ENCODE data around the gene CCDC127. TPM values are rescaled to one million over a fixed set of nuclear protein-coding genes. Genes with fewer than 3 reads are reported as not detected.

The CCDC127 gene
- total RNA-seq, 2 donors from 2014 or later, result 1.9 to 2.4 TPM

- Mint-ChIP-seq H3K27ac (no peak overlapping the region), H3K4me1 (peaks cover 4% of the 10 kb centered on the region), H3K27me3 (peaks cover 33% of the 10 kb centered on the region), H3K4me3 (no peak overlapping the region), H3K36me3 (ENCODE audit: low read depth) (no peaks in the 10 kb centered on the region)
- ATAC-seq (no peak), DNase-seq (no peak)
- H3K9me3 ChIP-seq (ENCODE audit: control insufficient read depth, low read length, poor library complexity, severe bottlenecking), result no peaks in the 10 kb centered on the region
Observed at GRCh38 chr5:174876-175465, 43.0 kb downstream of the CCDC127 start.

GRCh38 chr5:174291-174600, 43.7 kb downstream of the CCDC127 start:
- DNase-seq (no peak), ATAC-seq (no peak)
- Mint-ChIP-seq H3K27me3 (peaks cover 26% of the 10 kb centered on the region), H3K4me3 (no peak overlapping the region), H3K36me3 (ENCODE audit: low read depth) (no peaks in the 10 kb centered on the region), H3K27ac (no peak overlapping the region), H3K4me1 (peaks cover 4% of the 10 kb centered on the region)
- H3K9me3 ChIP-seq (ENCODE audit: control insufficient read depth, low read length, poor library complexity, severe bottlenecking), result no peaks in the 10 kb centered on the region

- no peak for DNase-seq
- H3K27ac Mint-ChIP-seq, result no peak overlapping the region
Observed at GRCh38 chr5:173392-174290, 44.3 kb downstream of the CCDC127 start.

GRCh38 chr5:172841-173251, 45.1 kb downstream of the CCDC127 start:
- no peaks in the 10 kb centered on the region for H3K9me3 ChIP-seq (ENCODE audit: control insufficient read depth, low read length, poor library complexity, severe bottlenecking)
- H3K36me3 Mint-ChIP-seq (ENCODE audit: low read depth), result no peaks in the 10 kb centered on the region
- peaks cover 22% of the 10 kb centered on the region for H3K27me3 Mint-ChIP-seq
- H3K4me3 Mint-ChIP-seq, result no peak overlapping the region
- H3K27ac Mint-ChIP-seq, result no peak overlapping the region
- DNase-seq (no peak), ATAC-seq (no peak)
- peaks cover 4% of the 10 kb centered on the region for H3K4me1 Mint-ChIP-seq

More at GRCh38 chr5:173392-174290, 44.3 kb downstream of the CCDC127 start:
- peaks cover 22% of the 10 kb centered on the region for H3K27me3 Mint-ChIP-seq
- peaks cover 4% of the 10 kb centered on the region for H3K4me1 Mint-ChIP-seq
- H3K36me3 Mint-ChIP-seq (ENCODE audit: low read depth), result no peaks in the 10 kb centered on the region
- no peak overlapping the region for H3K4me3 Mint-ChIP-seq
- ATAC-seq, result no peak
- H3K9me3 ChIP-seq (ENCODE audit: control insufficient read depth, low read length, poor library complexity, severe bottlenecking), result no peaks in the 10 kb centered on the region

GRCh38 chr5:172421-172820, 45.5 kb downstream of the CCDC127 start:
- no peak for ATAC-seq
- Mint-ChIP-seq H3K27me3 (peaks cover 22% of the 10 kb centered on the region), H3K4me3 (no peak overlapping the region), H3K27ac (no peak overlapping the region), H3K36me3 (ENCODE audit: low read depth) (no peaks in the 10 kb centered on the region), H3K4me1 (peaks cover 4% of the 10 kb centered on the region)
- DNase-seq, result no peak
- H3K9me3 ChIP-seq (ENCODE audit: control insufficient read depth, low read length, poor library complexity, severe bottlenecking), result no peaks in the 10 kb centered on the region

GRCh38 chr5:171801-172331, 46.1 kb downstream of the CCDC127 start:
- ATAC-seq, result no peak
- no peak for DNase-seq
- peaks cover 4% of the 10 kb centered on the region for H3K4me1 Mint-ChIP-seq
- no peaks in the 10 kb centered on the region for H3K9me3 ChIP-seq (ENCODE audit: control insufficient read depth, low read length, poor library complexity, severe bottlenecking)
- no peaks in the 10 kb centered on the region for H3K36me3 Mint-ChIP-seq (ENCODE audit: low read depth)
- H3K27ac Mint-ChIP-seq, result no peak overlapping the region
- H3K4me3 Mint-ChIP-seq, result no peak overlapping the region
- peaks cover 17% of the 10 kb centered on the region for H3K27me3 Mint-ChIP-seq

GRCh38 chr5:170971-171800, 46.8 kb downstream of the CCDC127 start:
- DNase-seq (no peak), ATAC-seq (no peak)
- H3K4me3 Mint-ChIP-seq, result no peak overlapping the region
- no peaks in the 10 kb centered on the region for H3K36me3 Mint-ChIP-seq (ENCODE audit: low read depth)
- no peaks in the 10 kb centered on the region for H3K9me3 ChIP-seq (ENCODE audit: control insufficient read depth, low read length, poor library complexity, severe bottlenecking)
- H3K4me1 Mint-ChIP-seq, result peaks cover 4% of the 10 kb centered on the region
- H3K27me3 Mint-ChIP-seq, result peaks cover 17% of the 10 kb centered on the region
- no peak overlapping the region for H3K27ac Mint-ChIP-seq

- H3K36me3 Mint-ChIP-seq (ENCODE audit: low read depth), result no peaks in the 10 kb centered on the region
- peaks cover 17% of the 10 kb centered on the region for H3K27me3 Mint-ChIP-seq
- no peak overlapping the region for H3K4me3 Mint-ChIP-seq
- ATAC-seq, result no peak
- peaks cover 4% of the 10 kb centered on the region for H3K4me1 Mint-ChIP-seq
- no peak for DNase-seq
- H3K27ac Mint-ChIP-seq, result no peak overlapping the region
- no peaks in the 10 kb centered on the region for H3K9me3 ChIP-seq (ENCODE audit: control insufficient read depth, low read length, poor library complexity, severe bottlenecking)
Observed at GRCh38 chr5:169728-170094, 48.2 kb downstream of the CCDC127 start.

- Mint-ChIP-seq H3K27me3 (peaks cover 17% of the 10 kb centered on the region), H3K36me3 (ENCODE audit: low read depth) (no peaks in the 10 kb centered on the region), H3K4me3 (no peak overlapping the region), H3K4me1 (peaks cover 2% of the 10 kb centered on the region), H3K27ac (no peak overlapping the region)
- H3K9me3 ChIP-seq (ENCODE audit: control insufficient read depth, low read length, poor library complexity, severe bottlenecking), result no peaks in the 10 kb centered on the region
- no peak for ATAC-seq
- no peak for DNase-seq
Observed at GRCh38 chr5:169071-169727, 48.8 kb downstream of the CCDC127 start.

GRCh38 chr5:167982-168660, 49.8 kb downstream of the CCDC127 start:
- no peaks in the 10 kb centered on the region for H3K4me1 Mint-ChIP-seq
- no peak overlapping the region for H3K27ac Mint-ChIP-seq
- H3K9me3 ChIP-seq (ENCODE audit: control insufficient read depth, low read length, poor library complexity, severe bottlenecking), result no peaks in the 10 kb centered on the region
- ATAC-seq (no peak), DNase-seq (no peak)
- H3K27me3 Mint-ChIP-seq, result peaks cover 8% of the 10 kb centered on the region
- H3K4me3 Mint-ChIP-seq, result no peak overlapping the region
- H3K36me3 Mint-ChIP-seq (ENCODE audit: low read depth), result no peaks in the 10 kb centered on the region

GRCh38 chr5:167511-167910, 50.4 kb downstream of the CCDC127 start:
- Mint-ChIP-seq H3K36me3 (ENCODE audit: low read depth) (no peaks in the 10 kb centered on the region), H3K4me1 (no peaks in the 10 kb centered on the region), H3K4me3 (no peak overlapping the region), H3K27ac (no peak overlapping the region), H3K27me3 (peaks cover 2% of the 10 kb centered on the region)
- no peak for ATAC-seq
- H3K9me3 ChIP-seq (ENCODE audit: control insufficient read depth, low read length, poor library complexity, severe bottlenecking), result no peaks in the 10 kb centered on the region
- no peak for DNase-seq
